NCI-H1694 treated with DMSO at 0.1 percent for 48 hours (cell line): Measurements from ENCODE around the gene WDR44.
"Not testable (repeated sequence)": the region's sequence is repeated elsewhere in the genome, so short reads cannot be mapped to it uniquely, and the experiment has no call there.

Source experiments
- DNase-seq: peaks from one replicate; lab custom pipeline; 2025; lab: John Stamatoyannopoulos, UW

The WDR44 gene, protein sequence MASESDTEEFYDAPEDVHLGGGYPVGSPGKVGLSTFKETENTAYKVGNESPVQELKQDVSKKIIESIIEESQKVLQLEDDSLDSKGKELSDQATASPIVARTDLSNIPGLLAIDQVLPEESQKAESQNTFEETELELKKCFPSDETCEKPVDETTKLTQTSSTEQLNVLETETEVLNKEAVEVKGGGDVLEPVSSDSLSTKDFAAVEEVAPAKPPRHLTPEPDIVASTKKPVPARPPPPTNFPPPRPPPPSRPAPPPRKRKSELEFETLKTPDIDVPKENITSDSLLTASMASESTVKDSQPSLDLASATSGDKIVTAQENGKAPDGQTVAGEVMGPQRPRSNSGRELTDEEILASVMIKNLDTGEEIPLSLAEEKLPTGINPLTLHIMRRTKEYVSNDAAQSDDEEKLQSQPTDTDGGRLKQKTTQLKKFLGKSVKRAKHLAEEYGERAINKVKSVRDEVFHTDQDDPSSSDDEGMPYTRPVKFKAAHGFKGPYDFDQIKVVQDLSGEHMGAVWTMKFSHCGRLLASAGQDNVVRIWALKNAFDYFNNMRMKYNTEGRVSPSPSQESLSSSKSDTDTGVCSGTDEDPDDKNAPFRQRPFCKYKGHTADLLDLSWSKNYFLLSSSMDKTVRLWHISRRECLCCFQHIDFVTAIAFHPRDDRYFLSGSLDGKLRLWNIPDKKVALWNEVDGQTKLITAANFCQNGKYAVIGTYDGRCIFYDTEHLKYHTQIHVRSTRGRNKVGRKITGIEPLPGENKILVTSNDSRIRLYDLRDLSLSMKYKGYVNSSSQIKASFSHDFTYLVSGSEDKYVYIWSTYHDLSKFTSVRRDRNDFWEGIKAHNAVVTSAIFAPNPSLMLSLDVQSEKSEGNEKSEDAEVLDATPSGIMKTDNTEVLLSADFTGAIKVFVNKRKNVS

DNA sequence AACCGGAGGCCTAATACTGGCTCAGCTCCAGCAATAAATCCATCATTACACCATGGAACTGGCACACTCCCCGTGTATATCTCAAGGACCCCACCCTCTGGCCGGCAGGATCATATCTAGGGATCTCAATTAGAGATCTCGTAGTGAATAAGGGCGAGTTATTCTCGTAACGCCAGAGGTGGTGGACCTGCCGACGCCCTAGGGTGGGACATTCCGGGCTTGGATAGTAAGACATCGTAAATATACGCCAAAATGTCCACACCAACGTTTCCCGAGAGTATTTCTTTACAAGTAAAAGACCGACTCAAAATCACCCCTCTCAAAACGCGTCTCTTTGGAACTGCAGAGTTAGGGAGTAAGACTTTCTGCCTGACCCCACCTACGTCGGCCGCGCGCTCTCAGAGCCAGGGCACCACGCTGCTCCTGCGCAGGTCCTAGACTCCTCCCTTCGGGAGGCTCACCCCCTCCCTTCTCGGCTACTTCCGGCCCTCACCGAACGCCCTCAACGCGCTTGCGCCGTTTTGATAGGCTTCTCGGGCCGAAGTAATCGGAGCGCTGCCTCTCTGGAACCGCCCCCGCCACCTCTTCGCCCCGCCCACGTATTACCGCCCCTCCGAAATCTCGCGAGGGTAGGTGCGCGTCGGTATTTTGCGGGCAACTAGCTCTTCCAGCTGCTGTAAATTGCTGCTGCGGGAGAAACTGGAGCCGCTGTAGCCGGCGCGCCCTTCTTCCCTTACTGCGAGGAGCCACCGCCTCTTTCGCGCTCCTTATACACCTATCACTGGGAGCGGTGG lies at the start of gene WDR44:
Gene WDR44 (plus strand): TSS at position 643 of the 794 bp plus-strand sequence. CDS start 398 bp downstream, outside the sequence.
- DNase-seq, result peak; percentile 91

DNA sequence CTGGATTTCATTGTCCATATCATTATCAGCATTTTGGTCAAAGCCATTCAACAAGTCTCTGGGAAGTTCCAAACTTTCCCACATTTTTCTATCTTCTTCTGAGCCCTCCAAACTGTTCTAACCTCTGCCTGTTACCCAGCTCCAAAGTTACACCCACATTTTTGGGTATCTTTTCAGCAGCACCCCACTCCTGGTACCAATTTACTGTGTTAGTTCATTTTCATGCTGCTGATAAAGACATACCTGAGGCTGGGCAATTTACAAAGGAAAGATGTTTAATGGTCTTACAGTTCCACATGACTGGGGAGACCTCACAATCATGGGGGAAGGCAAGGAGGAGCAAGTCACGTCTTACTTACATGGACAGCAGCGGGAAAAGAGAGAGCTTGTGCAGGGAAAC lies 40.1 kb upstream of the WDR44 start:
- DNase-seq, result not testable (repeated sequence)

DNA sequence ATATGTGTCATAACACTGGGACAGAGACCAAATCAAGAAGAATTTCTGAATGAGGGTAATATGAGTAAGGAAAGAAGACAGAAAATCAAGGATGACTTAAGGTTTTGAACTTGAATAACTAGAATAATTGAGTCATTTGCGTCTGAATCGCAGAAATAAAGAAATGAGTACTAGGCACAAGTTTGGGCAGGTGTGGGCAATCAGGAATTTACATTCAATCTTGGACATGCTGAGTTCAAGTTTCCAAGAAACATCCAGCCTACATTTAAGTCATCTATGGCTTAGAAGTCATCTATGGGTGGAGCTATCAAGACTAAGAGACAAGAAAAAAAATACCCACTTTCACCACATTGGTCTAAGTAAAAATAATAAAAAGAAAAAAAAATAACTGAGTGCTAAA lies 30.4 kb upstream of the WDR44 start:
- DNase-seq, result no peak

DNA sequence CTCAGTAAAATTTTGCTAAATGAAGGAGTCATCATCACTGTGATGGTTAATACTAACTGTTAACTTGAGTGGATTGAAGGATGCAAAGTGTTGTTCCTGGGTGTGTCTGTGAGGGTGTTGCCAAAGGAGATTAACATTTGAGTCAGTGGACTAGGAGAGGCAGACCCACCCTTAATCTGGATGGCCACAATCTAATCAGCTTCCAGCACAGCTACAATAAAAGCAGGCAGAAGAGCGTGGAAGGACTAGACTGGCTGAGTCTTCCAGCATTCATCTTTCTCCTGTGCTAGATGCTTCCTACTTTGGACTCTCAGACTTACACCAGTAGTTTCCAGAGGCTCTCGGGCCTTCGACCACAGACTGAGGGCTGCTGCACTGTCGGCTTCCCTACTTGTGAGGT lies 21.3 kb upstream of the WDR44 start:
- DNase-seq, result no peak

DNA sequence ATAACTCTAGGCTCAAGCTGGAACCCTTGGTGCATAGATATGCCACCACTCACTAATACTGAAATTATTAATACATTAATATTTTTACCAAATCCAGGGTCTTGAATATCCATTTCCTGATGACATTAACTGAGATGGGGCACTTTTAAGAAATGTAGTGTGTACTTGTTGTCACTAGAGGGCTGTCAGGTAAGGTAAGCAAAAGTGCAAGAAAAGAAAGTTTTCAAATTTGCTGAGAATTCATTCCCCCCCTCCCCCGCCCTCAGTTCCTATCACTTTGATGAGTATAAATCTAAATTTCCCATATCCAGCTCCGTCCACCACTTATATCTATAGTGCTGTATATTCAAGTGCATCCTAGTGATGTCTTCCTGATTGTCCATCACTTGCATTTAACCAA lies 20.5 kb upstream of the WDR44 start:
- DNase-seq, result no peak

DNA sequence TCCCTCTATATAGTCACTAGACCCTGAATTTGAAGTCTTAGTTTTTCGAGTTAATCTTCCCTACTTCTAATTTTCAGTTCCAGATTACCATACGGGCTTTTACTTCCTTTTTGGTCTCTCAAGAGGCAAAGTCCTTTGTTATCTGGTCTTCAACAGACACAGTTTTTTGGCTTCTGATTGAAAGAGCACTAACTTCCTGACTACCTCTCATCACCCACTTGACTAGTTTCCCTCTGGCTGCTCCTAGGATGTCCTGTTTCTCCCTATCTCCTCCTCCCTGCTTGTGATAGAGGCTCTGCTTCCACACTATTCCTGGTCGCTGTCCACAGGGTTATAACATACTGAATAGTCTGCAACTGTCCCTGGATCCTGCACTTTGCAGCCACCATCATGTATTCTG lies 16.7 kb upstream of the WDR44 start:
- DNase-seq, result no peak

DNA sequence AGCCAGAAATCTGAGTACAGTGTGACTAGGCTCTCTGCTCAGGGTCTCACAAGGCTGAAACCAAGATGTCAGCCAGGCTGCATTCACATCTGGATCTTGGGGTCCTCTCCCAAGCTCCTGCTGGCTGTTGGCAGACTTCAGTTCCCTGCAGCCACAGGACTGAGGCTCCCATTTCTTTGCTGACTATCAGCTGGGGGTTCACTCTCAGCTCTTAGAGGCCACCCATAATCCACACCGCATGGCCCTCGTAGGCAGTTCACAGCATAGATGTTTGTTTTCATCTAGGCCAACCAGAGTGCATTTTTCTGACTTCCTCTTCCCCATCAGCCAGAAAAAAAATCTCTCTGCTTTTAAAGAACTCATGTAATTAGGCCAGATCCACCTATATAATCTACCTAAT lies 8.2 kb upstream of the WDR44 start:
- no peak for DNase-seq

DNA sequence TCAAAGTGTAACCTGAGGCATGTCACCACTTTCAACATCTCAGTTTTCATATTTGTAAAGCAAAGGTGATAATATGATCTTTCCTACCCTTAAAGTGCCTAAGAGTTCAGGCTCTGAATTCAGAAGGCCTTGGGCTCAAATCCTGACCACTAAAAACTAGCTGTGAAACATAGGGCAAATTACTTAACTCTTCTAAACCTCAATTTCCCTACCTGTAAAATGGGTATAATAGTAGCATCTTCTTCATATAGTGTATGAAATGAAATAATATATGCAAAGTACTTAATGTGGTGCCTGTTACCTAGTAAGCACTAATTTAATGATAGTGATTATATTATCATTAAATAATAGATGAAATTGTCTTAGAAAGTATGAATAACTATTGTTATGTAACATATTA lies 7.0 kb upstream of the WDR44 start:
- DNase-seq, result no peak

DNA sequence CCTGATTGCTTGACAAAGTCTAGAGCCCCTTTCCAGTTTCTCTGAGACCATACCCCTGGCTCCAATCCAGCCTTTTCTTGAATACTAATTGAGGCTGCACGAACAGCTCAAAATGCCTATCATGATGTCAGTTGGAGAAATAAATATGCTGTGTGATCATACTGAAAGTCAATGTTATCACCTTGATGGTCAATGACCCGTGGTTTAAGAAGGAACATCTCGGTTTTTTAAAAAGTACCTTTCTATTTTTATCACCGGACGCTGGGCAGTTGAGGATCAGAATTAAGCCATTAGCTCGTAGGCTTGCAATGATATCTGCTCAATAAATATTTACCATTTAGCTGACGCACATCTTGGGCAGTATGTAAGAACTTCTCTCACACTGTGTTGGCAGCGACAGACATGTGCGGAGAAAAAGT lies 852 bp upstream of the WDR44 start:
- DNase-seq, result no peak

DNA sequence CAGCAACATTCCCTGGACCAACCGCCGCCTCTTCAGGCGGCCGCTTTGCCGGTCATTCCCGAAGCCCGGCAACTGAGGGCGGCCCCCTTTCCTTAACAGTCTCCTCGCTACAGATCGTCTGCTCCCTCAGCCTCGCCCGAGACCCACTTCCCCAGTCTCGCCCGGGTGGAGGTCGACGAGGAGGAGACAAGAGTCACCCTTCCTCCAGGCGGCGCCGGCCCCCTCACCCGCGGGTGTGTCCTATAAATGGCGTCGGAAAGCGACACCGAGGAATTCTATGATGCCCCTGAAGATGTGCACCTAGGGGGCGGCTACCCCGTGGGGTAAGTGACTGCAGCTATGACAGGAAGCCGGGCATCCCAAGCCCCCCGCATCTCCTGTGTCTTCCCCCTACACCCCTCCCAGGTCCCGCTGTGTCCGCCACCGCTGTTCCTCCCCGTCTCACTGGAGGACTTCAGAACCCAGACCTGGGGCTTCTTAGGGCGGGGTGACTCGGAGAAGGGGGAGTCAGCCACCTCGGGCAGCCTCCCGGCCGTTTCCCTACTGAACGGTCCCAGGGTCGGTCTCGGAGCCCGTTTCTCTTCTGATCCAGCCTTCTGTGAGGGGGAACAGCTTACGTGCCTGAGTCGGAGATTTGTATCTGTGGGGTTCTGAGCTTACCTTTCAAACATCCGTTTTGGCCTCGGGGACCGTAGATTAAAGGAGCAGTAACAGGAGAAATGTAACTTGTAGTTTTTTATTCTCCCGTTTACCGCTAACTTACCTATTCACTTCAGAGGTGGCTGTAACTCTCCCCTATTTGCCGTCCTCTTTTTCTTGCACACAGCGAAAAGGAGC lies 570 bp downstream of the WDR44 start:
- peak; percentile 7 for DNase-seq

DNA sequence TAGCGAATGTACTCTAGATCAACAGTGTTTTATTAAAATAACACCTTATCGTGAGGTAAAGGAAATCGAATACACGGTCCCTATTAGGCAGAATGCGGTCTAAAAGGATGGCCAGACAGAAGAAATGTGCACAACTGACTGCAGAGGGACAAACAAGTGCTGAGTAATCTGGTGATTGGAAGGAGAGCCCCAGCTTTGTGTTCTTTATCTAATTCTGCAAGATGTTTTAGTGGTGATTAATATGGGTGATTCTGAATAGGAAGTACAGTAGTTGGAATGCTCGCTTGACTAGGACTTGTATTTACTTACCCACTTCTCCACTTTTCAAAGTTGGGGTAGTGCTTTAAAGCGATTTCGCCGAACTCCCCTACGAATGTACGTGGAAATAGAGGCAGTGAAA lies 1.2 kb downstream of the WDR44 start:
- no peak for DNase-seq

DNA sequence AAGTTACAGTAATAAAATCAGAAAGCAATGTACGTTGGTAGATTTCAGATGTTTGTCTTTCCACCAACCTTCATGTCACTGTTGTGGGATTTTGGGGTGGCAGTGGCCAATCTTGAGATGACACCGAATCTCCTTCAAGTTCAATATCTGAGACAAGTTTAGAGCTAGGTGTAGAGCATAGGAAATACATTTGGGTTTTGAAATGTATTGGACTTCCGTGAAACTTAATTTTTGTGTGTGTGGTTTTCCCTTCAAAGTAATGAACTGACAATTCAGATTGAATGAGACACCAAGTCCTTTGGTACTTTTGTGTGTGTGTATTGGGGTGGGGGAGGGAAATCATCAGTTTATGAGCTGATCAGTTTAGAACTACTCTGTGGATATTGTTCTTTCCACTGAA lies 1.8 kb downstream of the WDR44 start:
- DNase-seq, result no peak

DNA sequence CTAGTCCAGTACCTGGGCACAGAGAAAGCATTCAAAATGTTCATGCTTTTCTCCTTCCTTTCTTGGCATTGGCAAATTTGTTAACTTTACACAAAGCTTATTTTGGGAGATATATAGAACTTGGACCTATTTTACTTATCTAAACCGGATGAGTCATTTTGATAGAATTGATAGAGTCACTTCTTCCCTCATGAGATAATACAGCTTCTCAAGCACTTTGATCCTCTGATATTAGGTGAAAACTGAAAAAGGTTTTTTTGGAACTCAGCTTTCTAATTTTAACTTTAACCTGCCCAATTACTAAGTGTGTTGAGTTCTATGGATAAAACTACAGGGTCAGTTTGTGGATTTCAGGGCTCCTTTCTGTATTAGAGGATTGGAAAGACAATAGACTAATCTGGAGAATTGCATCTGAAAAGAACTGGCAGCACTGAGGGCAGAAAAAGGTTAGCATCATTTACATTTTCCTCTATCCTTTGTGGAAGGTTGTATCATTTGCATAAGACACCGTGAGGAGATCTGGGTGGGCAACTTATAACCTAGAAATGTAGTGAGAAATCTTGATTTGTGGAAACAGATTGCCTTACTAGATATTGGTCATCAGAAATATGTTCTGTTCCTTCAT lies 2.4 kb downstream of the WDR44 start:
- DNase-seq, result no peak

DNA sequence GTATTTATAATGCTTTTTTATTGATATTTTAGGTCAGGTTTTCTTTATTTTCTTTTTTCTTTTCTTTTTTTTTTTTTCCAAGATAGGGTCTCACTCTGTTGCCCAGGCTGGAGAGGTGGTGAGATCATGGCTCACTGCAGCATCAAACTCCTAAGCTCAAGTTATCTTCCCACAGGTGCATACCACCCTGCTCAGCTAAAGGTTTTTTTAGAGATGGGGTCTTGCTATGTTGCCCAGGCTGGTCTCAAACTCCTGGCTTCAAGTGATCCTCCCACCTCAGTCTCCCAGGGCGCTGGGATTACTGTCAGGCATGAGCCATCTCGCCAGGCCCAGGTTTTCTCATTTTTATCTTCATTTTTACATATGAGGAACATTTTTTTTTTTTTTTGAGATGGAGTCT lies 3.3 kb downstream of the WDR44 start:
- no peak for DNase-seq

DNA sequence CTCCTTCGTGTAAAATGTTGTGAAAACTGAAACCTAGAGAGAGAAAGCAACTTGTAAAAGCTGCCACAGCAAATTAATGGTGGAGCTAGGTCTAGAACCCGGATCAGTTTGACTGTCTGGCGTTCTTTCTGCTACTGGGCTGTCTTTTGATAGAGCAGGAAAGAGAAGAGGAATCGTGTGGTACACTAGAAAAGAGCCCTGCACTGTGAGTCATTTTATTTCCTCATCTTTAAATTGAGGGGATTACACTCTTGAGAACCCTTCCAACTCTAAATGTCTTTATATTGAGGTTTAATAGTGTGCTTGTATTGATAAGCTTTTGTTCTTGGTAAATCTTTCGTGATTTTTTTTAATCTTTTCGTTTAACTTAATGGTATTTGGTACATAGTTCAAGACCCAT lies 4.3 kb downstream of the WDR44 start:
- no peak for DNase-seq

DNA sequence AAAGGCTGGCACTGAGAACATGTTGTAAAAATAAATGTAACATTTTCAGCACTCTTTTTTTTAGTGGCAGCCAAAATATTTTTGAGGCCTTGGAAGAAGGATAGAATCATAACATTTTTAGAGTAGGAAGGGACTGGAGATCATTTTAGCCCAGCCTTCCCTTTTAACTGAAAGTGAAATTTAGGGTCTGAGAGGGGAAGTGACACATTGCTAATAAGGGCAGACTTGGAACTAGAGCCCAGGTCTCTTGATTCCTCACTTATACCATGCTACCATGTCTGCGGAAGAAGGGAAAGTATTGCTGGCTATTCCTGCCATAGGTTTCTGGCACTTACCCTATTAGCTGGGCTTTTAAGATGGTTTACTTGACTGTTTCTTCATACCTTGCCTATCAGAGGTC lies 4.8 kb downstream of the WDR44 start:
- no peak for DNase-seq

DNA sequence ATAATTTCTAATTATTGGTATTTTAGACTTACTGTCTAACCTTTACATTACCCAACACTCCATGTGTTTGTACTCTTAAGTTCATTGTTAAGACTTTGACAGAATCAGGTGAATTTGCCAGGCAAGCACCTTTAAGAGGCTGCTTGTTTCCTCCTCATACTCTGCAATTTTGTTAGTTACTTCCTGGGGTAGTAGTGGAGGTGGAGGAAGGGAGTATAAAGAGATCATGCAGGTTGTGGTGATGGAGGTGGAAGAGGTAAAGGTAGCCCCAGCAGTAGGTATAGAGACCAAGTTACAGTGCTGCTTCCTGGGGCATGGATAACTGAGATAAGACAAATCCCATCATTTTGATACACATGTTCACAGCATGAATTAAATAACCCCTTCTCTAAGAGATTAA lies 6.7 kb downstream of the WDR44 start:
- no peak for DNase-seq

DNA sequence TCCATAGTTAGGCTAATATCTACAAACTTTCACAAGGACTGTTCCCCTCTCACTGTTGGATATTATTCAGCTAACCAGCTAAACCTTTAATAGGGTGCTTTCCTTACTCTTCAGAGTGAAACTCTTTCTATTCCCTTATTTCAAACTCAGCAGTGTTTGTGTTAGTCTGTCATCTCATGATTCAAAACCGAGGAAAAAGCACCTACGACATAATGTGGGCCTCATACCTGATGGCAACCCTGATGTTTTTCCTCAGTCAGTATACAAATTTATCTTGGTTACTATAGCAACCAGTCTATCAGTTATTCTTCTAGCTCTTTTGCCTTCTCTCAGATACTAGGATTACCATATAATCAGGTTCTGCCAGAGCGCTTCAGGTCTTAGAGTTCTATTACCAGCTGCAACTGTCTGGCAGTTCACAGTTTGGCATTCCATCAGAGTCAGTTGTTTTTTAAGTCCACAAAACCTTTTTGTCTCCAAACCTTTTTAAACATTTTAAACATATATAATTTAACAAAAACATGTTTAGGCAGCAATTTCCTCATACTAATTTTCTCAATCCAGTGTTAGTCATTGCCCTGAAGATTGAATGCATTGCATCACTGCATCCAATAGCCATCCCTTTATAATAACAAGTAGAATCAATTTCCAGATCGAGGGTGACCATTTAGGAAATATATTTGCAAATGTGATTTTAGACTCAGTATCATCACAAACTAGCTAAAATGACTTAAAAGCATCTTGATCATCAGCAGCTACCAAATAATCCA lies 7.4 kb downstream of the WDR44 start:
- no peak for DNase-seq

DNA sequence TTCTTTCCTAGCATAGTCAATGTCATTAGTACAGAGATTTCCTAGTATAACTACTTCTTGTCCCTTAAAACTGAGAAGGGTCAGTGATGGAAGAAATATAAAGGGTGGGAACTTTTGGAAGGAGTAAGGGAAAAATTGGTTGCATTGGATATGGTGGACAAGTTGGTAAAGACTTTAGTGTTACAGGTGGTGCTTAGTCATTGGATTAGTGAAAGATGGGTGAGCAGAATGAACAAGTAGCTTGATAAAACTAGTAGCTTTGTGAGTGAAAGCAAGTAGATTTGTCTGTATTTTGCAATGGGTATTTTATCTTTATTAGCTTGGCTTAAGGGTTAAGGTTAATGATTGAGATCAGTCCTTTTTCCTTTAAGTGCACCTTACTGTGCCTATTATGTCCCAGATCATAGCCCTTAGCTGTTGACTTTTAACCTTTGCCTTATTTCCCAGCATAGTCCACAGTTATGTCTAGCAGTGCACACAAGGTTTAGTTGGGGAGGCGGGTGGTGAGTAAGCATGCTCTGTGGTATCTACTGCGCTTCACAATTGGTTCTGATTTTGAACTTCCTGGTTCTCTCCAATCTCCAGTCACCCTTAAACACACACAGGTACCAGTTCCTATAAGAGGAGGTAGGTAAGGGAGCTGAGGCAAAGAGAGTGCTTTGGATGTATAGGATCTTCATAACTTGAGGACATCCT lies 9.5 kb downstream of the WDR44 start:
- no peak for DNase-seq
